ENCODE measurements around the gene EPB41.
"Not testable (repeated sequence)": the region's sequence is repeated elsewhere in the genome, so short reads cannot be mapped to it uniquely, and the experiment has no call there.

EPB41 gene

GRCh38 chr1:28914228-28915030 is at the start of gene EPB41:
Gene EPB41, plus strand, starts transcription at chr1:28914569. Its CDS starts 72,869 bp downstream, at chr1:28987438.
- peak; percentile 92 for DNase-seq (ENCODE audit: low spot score)

- DNase-seq (ENCODE audit: low spot score), result no peak
These were observed 49.7 kb upstream of the EPB41 start for GRCh38 chr1:28864695-28865094.

GRCh38 chr1:28865997-28866650 is 48.2 kb upstream of the EPB41 start:
- no peak for DNase-seq (ENCODE audit: low spot score)

- DNase-seq (ENCODE audit: low spot score), result no peak
These were observed 46.5 kb upstream of the EPB41 start for GRCh38 chr1:28867850-28868249.

GRCh38 chr1:28869952-28870351 is 44.4 kb upstream of the EPB41 start:
- DNase-seq (ENCODE audit: low spot score), result no peak

GRCh38 chr1:28871631-28872401 is 42.6 kb upstream of the EPB41 start:
- no peak for DNase-seq (ENCODE audit: low spot score)

- not testable (repeated sequence) for DNase-seq (ENCODE audit: low spot score)
These were observed 39.2 kb upstream of the EPB41 start for GRCh38 chr1:28875134-28875533.

- peak; percentile 79 for DNase-seq (ENCODE audit: low spot score)
These were observed 37.1 kb upstream of the EPB41 start for GRCh38 chr1:28877132-28877781.

GRCh38 chr1:28878796-28879195 is 35.6 kb upstream of the EPB41 start:
- DNase-seq (ENCODE audit: low spot score), result no peak

- DNase-seq (ENCODE audit: low spot score), result peak; percentile 79
These were observed 32.2 kb upstream of the EPB41 start for GRCh38 chr1:28882009-28882628.

- DNase-seq (ENCODE audit: low spot score), result no peak
These were observed 31.1 kb upstream of the EPB41 start for GRCh38 chr1:28883242-28883616.

GRCh38 chr1:28885472-28885877 is 28.9 kb upstream of the EPB41 start:
- DNase-seq (ENCODE audit: low spot score), result no peak

GRCh38 chr1:28885977-28886730 is 28.2 kb upstream of the EPB41 start:
- DNase-seq (ENCODE audit: low spot score), result no peak

GRCh38 chr1:28886731-28887418 is 27.5 kb upstream of the EPB41 start:
- DNase-seq (ENCODE audit: low spot score), result peak; percentile 89

GRCh38 chr1:28887419-28887834 is 26.9 kb upstream of the EPB41 start:
- peak; percentile 56 for DNase-seq (ENCODE audit: low spot score)

- DNase-seq (ENCODE audit: low spot score), result no peak
These were observed 26.3 kb upstream of the EPB41 start for GRCh38 chr1:28887835-28888682.

GRCh38 chr1:28888915-28889314 is 25.5 kb upstream of the EPB41 start:
- DNase-seq (ENCODE audit: low spot score), result no peak

GRCh38 chr1:28889357-28889756 is 25.0 kb upstream of the EPB41 start:
- no peak for DNase-seq (ENCODE audit: low spot score)

- DNase-seq (ENCODE audit: low spot score), result no peak
These were observed 23.9 kb upstream of the EPB41 start for GRCh38 chr1:28890435-28890834.

Data from CD4-positive, alpha-beta T cell treated with Interleukin-2 at 100 ng/mL for 4 hours (primary cell).